BE2C (cell line): Measurements from ENCODE around the gene HOTAIR.
A peak's percentile ranks its signal among the peaks of the same experiment; 100 is the strongest.

Source experiments
- DNase-seq: peaks from one replicate; pipeline ENCODE4 v3.0.0-alpha.2; 2020
- H3K27me3 ChIP-seq: fragments of 250-450 bp; sonication (Bioruptor Pico); 2 replicates; pipeline ENCODE4 v1.5.1; 2020; ENCODE audit warnings: mild to moderate bottlenecking
- H3K36me3 ChIP-seq: fragments of 250-450 bp; sonication (Bioruptor Pico); 2 replicates; pipeline ENCODE4 v1.5.1; 2020; ENCODE audit warnings: mild to moderate bottlenecking
- H3K4me1 ChIP-seq: fragments of 250-450 bp; sonication (Bioruptor Pico); 2 replicates; pipeline ENCODE4 v1.5.1; 2020
- H3K4me3 ChIP-seq: 2 replicates; pipeline ENCODE4 v1.5.1; 2011; ENCODE audit warnings: low read depth, low read length
- H3K9me3 ChIP-seq: fragments of 250-450 bp; sonication (Bioruptor Pico); 2 replicates; pipeline ENCODE4 v1.5.1; 2020
- CTCF ChIP-seq: IDR thresholded peaks from 2 replicates; pipeline ENCODE4 v1.5.1; 2012; ENCODE audit warnings: mild to moderate bottlenecking, low read depth, low read length

Gene HOTAIR

GRCh38 chr12:54000116-54001114, 25.7 kb upstream of the HOTAIR start, which contains the start of gene HOXC9:
Gene HOXC9 (plus strand): TSS chr12:54000161. CDS start chr12:54000189, 28 bp downstream.
- no peaks in the 10 kb centered on the region for H3K9me3 ChIP-seq
- peak; percentile 55 for DNase-seq
- H3K4me3 ChIP-seq: peak within 1 kb of the TSS; percentile 95
- no peaks in the 10 kb centered on the region for H3K36me3 ChIP-seq
- H3K27me3 ChIP-seq: no peaks in the 10 kb centered on the region
- H3K4me1 ChIP-seq: peaks cover 14% of the 10 kb centered on the region
- peak; percentile 8; the same call in 1 of the 2 replicates for TF ChIP-seq CTCF

- TF ChIP-seq CTCF: no peak
- Histone ChIP-seq H3K4me1 (peaks cover 11% of the 10 kb centered on the region), H3K9me3 (no peaks in the 10 kb centered on the region), H3K36me3 (no peaks in the 10 kb centered on the region), H3K27me3 (no peaks in the 10 kb centered on the region), H3K4me3 (peak overlapping the region; percentile 95)
- DNase-seq: peak; percentile 77
Measured at GRCh38 chr12:53999559-54000115, 24.9 kb upstream of the HOTAIR start.

GRCh38 chr12:53998900-53999236, 24.1 kb upstream of the HOTAIR start:
- H3K9me3 ChIP-seq: no peaks in the 10 kb centered on the region
- DNase-seq: no peak
- peak overlapping the region; percentile 95 for H3K4me3 ChIP-seq
- peak; percentile 12; the same call in 1 of the 2 replicates for TF ChIP-seq CTCF
- H3K27me3 ChIP-seq: no peaks in the 10 kb centered on the region
- H3K36me3 ChIP-seq: no peaks in the 10 kb centered on the region
- H3K4me1 ChIP-seq: peaks cover 9% of the 10 kb centered on the region

- DNase-seq: no peak
- Histone ChIP-seq H3K9me3 (no peaks in the 10 kb centered on the region), H3K27me3 (no peaks in the 10 kb centered on the region), H3K36me3 (no peaks in the 10 kb centered on the region), H3K4me3 (peak overlapping the region; percentile 95), H3K4me1 (peaks cover 5% of the 10 kb centered on the region; the same call in 1 of the 2 replicates)
- TF ChIP-seq CTCF: no peak; the same call in 1 of the 2 replicates
Measured at GRCh38 chr12:53998110-53998899, 23.6 kb upstream of the HOTAIR start.

GRCh38 chr12:53997204-53998109, 22.7 kb upstream of the HOTAIR start:
- peaks cover 5% of the 10 kb centered on the region; the same call in 1 of the 2 replicates for H3K4me1 ChIP-seq
- H3K27me3 ChIP-seq: no peaks in the 10 kb centered on the region
- DNase-seq: peak; percentile 58
- H3K9me3 ChIP-seq: no peaks in the 10 kb centered on the region
- no peak for TF ChIP-seq CTCF
- H3K4me3 ChIP-seq: peak overlapping the region; percentile 95
- no peaks in the 10 kb centered on the region for H3K36me3 ChIP-seq
